SK-N-SH (cell line): ENCODE data around the gene CKAP2L. TPM values are rescaled to one million over a fixed set of nuclear protein-coding genes. Genes with fewer than 3 reads are reported as not detected.

Source experiments
- CTCF ChIA-PET: fragments of 300-600, 350-600 bp; formaldehyde crosslinking; extraction: SDS; loops from one replicate; lab custom pipeline; 2021; lab: Yijun Ruan, JAX
- POLR2A ChIA-PET: fragments of 350-600 bp; sonication (Branson Sonifier 250); formaldehyde crosslinking; extraction: SDS; loops from one replicate; lab custom pipeline; 2020; ENCODE audit warnings: antibody characterized with exemption, inconsistent platforms; lab: Yijun Ruan, JAX
- DNase-seq: peaks from one replicate; pipeline ENCODE4 v3.0.0; 2012
- H2AFZ ChIP-seq: fragments of 200-600 bp; sonication (generic); 2 replicates; pipeline ENCODE4 v1.8.1; 2016; ENCODE audit warnings: antibody characterized with exemption, mild to moderate bottlenecking, low read depth
- H3F3A ChIP-seq: fragments of 200-600 bp; sonication (generic); replicated peaks from 2 replicates; pipeline ENCODE3; 2016; ENCODE audit warnings: antibody characterized with exemption, mild to moderate bottlenecking; ENCODE audit not compliant: insufficient read depth
- H3K27ac ChIP-seq, 2 experiments: fragments of 200-500 bp in 1 of 2; fragments of 200-600 bp in 1 of 2; sonication (Bioruptor generic) in 1 of 2; sonication (generic), shearing (Covaris generic) in 1 of 2; 2 replicates each; pipeline versions ENCODE4 v1.5.1 to v1.6.1; 2014 to 2016; ENCODE audit warnings: low read depth in 2 of 2, inconsistent platforms in 1 of 2, low read length in 1 of 2, mild to moderate bottlenecking in 1 of 2, mixed read lengths in 1 of 2
- H3K27me3 ChIP-seq: fragments of 200-600 bp; sonication (generic), shearing (Covaris generic); 2 replicates; pipeline ENCODE4 v1.6.1; 2016; ENCODE audit warnings: mixed run types; ENCODE audit not compliant: insufficient read depth
- H3K36me3 ChIP-seq, 2 experiments: fragments of 200-500 bp in 1 of 2; fragments of 200-600 bp in 1 of 2; sonication (Bioruptor generic) in 1 of 2; sonication (generic) in 1 of 2; replicated peaks in 1 of 2; 2 replicates each; pipeline versions ENCODE3 to v1.5.1; 2014 to 2016; ENCODE audit warnings: low read length in 1 of 2, mild to moderate bottlenecking in 1 of 2; ENCODE audit not compliant: insufficient read depth in 2 of 2, control insufficient read depth in 1 of 2
- H3K4me1 ChIP-seq, 2 experiments: fragments of 200-500 bp in 1 of 2; fragments of 200-600 bp in 1 of 2; sonication (Bioruptor generic) in 1 of 2; sonication (generic), shearing (Covaris generic) in 1 of 2; 2 replicates each; pipeline versions ENCODE4 v1.5.1 to v1.6.1; 2014 to 2016; ENCODE audit warnings: low read depth in 1 of 2, low read length in 1 of 2, mixed run types in 1 of 2; ENCODE audit not compliant: insufficient read depth in 2 of 2, control insufficient read depth in 1 of 2
- H3K4me2 ChIP-seq: fragments of 200-600 bp; sonication (generic), shearing (Covaris generic); 2 replicates; pipeline ENCODE4 v1.6.1; 2017; ENCODE audit warnings: mixed run types
- H3K4me3 ChIP-seq, 2 experiments: fragments of 200-500 bp in 1 of 2; fragments of 200-600 bp in 1 of 2; sonication (Bioruptor generic) in 1 of 2; sonication (generic), shearing (Covaris generic) in 1 of 2; 2 replicates each; pipeline versions ENCODE4 v1.5.1 to v1.8.1; 2014 to 2016; ENCODE audit warnings: low read depth in 2 of 2, inconsistent platforms in 1 of 2, low read length in 1 of 2, mild to moderate bottlenecking in 1 of 2, mixed read lengths in 1 of 2, moderate library complexity in 1 of 2
- H3K79me2 ChIP-seq: fragments of 200-600 bp; sonication (generic); 2 replicates; pipeline ENCODE4 v1.8.1; 2017; ENCODE audit warnings: mild to moderate bottlenecking; ENCODE audit not compliant: insufficient read depth
- H3K9ac ChIP-seq: fragments of 200-600 bp; sonication (generic); 2 replicates; pipeline ENCODE4 v1.6.1; 2017; ENCODE audit warnings: mixed run types
- H3K9me2 ChIP-seq: fragments of 200-600 bp; sonication (generic); 2 replicates; pipeline ENCODE4 v1.6.1; 2017; ENCODE audit warnings: mixed run types
- H3K9me3 ChIP-seq: fragments of 200-600 bp; sonication (generic); 2 replicates; pipeline ENCODE4 v1.6.1; 2017; ENCODE audit warnings: mixed run types, mild to moderate bottlenecking, moderate library complexity
- H4K20me1 ChIP-seq: fragments of 200-600 bp; sonication (generic); 2 replicates; pipeline ENCODE4 v1.6.1; 2017; ENCODE audit warnings: mild to moderate bottlenecking, mixed run types; ENCODE audit not compliant: insufficient read depth
- CHD2 ChIP-seq: fragments of 150-350 bp; IDR thresholded peaks from 2 replicates; pipeline ENCODE4 v1.6.1; 2018; ENCODE audit warnings: low read length; ENCODE audit not compliant: partially characterized antibody
- ELF1 ChIP-seq: IDR thresholded peaks from 2 replicates; pipeline ENCODE4 v1.4.0; 2012
- EP300 ChIP-seq, 2 experiments: IDR thresholded peaks; 2 replicates each; pipeline versions ENCODE4 v1.4.0 to v1.6.1; 2012; ENCODE audit warnings: borderline replicate concordance in 1 of 2, low read depth in 1 of 2, low read length in 1 of 2
- EZH2phosphoT487 ChIP-seq: fragments of 200-600 bp; sonication (generic); IDR thresholded peaks from 2 replicates; pipeline ENCODE4 v1.6.1; 2017; ENCODE audit warnings: low read depth, mixed run types, mild to moderate bottlenecking, antibody characterized with exemption, moderate library complexity, borderline replicate concordance
- FOXJ3 ChIP-seq: sonication (generic); formaldehyde crosslinking; IDR thresholded peaks from 2 replicates; pipeline ENCODE4 v1.5.1; 2020; ENCODE audit warnings: mild to moderate bottlenecking, missing genetic modification reagents
- IRF3 ChIP-seq: fragments of 150-350 bp; IDR thresholded peaks from 2 replicates; pipeline ENCODE4 v1.6.1; 2016; ENCODE audit warnings: mild to moderate bottlenecking, low read depth, low read length
- MAX ChIP-seq: IDR thresholded peaks from 2 replicates; pipeline ENCODE4 v1.4.0; 2012; ENCODE audit warnings: low read depth
- MEF2A ChIP-seq: IDR thresholded peaks from 2 replicates; pipeline ENCODE4 v1.4.0; 2012; ENCODE audit warnings: low read depth, borderline replicate concordance
- PBX3 ChIP-seq: IDR thresholded peaks from 2 replicates; pipeline ENCODE4; 2012
- RAD21 ChIP-seq: IDR thresholded peaks from 2 replicates; pipeline ENCODE4 v1.6.1; 2012; ENCODE audit warnings: mild to moderate bottlenecking, low read length
- RCOR1 ChIP-seq: fragments of 150-350 bp; IDR thresholded peaks from 2 replicates; pipeline ENCODE4 v1.6.1; 2017; ENCODE audit warnings: antibody characterized with exemption, low read length
- RFX5 ChIP-seq: IDR thresholded peaks from 2 replicates; pipeline ENCODE4 v1.6.1; 2012; ENCODE audit warnings: mild to moderate bottlenecking, improper control_type of control experiment, low read length
- SMC3 ChIP-seq: IDR thresholded peaks from 2 replicates; pipeline ENCODE4 v1.6.1; 2012; ENCODE audit warnings: low read depth, low read length, improper control_type of control experiment
- TCF12 ChIP-seq: IDR thresholded peaks from 2 replicates; pipeline ENCODE4 v1.4.0; 2012
- USF1 ChIP-seq: IDR thresholded peaks from 2 replicates; pipeline ENCODE4 v1.4.0; 2012; ENCODE audit warnings: low read depth, borderline replicate concordance
- YY1 ChIP-seq: IDR thresholded peaks from 2 replicates; pipeline ENCODE4 v1.4.0; 2012; ENCODE audit warnings: low read depth, mild to moderate bottlenecking
- WGBS: methylation state at CpG from one replicate; pipeline ENCODE4 v1.1.6; 2017; ENCODE audit warnings: low lambda C conversion rate; 5-methylcytosine and 5-hydroxymethylcytosine counted together
- polyA plus RNA-seq, 3 experiments: library from polyadenylated mRNA; depleted of rRNA; stranded (reverse); fragments of >200 nt; gene quantifications; 2 replicates each; pipeline ENCODE4 v1.2.3, GENCODE V29; 2012

Gene CKAP2L
- polyA plus RNA-seq, 1 of the 3 experiments (the other 2 are of a cell fraction), result 2.9 TPM

- H3K9ac ChIP-seq, result no peak overlapping the region
- H3K9me2 ChIP-seq, result no peaks in the 10 kb centered on the region
- H3K4me3 ChIP-seq, result no peak overlapping the region
- no peak overlapping the region for H2AFZ ChIP-seq
- H3K79me2 ChIP-seq, result no peaks in the 10 kb centered on the region
- H3K4me2 ChIP-seq, result no peak overlapping the region
- H3K27me3 ChIP-seq, result no peaks in the 10 kb centered on the region
- no peaks in the 10 kb centered on the region for H3K36me3 ChIP-seq
- WGBS, result 86% methylated on average over 8 of the region's 8 CpGs
- POLR2A ChIA-PET, result interaction anchor here (1.2 kb wide), 1 partner anchor 145 kb away, joined by 3 read pairs; the partner anchor contains the start of gene CHCHD5
- TF ChIP-seq EZH2phosphoT487 (no peak), CHD2 (no peak), PBX3 (no peak), EP300 (IDR thresholded peaks at IDR 0.05; ENCODE audit: borderline replicate concordance in 1 of 2, low read depth in 1 of 2, low read length in 1 of 2) (no peak), IRF3 (no peak), YY1 (no peak), RFX5 (no peak), FOXJ3 (CRISPR knock-in tag) (no peak), TCF12 (no peak), MEF2A (no peak), ELF1 (no peak), RCOR1 (no peak), MAX (no peak), SMC3 (no peak), RAD21 (no peak), USF1 (no peak)
- CTCF ChIA-PET, result interaction anchor here (0.9 to 1.7 kb wide), 5 partner anchors 14 to 211 kb away, joined by 3 to 6 read pairs (median 5); no protein-coding TSS in a partner anchor
- no peaks in the 10 kb centered on the region for H4K20me1 ChIP-seq
- H3F3A ChIP-seq, result no peaks in the 10 kb centered on the region
- no peaks in the 10 kb centered on the region for H3K9me3 ChIP-seq
- DNase-seq, result no peak
- H3K4me1 ChIP-seq, result peaks cover 0 to 6% of the 10 kb centered on the region in 2 experiments; a peak in 1 of 4 replicates
- H3K27ac ChIP-seq, result no peak overlapping the region
Observed at GRCh38 chr2:112730216-112730615, 34.2 kb downstream of the CKAP2L start.
